Esophagus squamous epithelium (tissue), 4 donors: ENCODE results near the gene CBX6.

Experiments
- POLR2A ChIP-seq, 4 donors: fragments of 450-650 bp; IDR thresholded peaks; one replicate each; pipeline ENCODE4 v1.6.1; 2017; ENCODE audit warnings: antibody characterized with exemption in 4 of 4, mild to moderate bottlenecking in 4 of 4, moderate library complexity in 3 of 4
- TF ChIP-seq, protein P1 (sequence below), 6 experiments: fragments of 450-650 bp in 4 of 6; fragments of 200-600 bp in 2 of 6; sonication (generic) in 2 of 6; IDR thresholded peaks; one replicate each; pipeline ENCODE4 v1.5.1; 2016 to 2019; ENCODE audit warnings: antibody characterized with exemption in 6 of 6, mild to moderate bottlenecking in 4 of 6, moderate library complexity in 4 of 6

GRCh38 chr22:38841635-38842034 is 30.4 kb downstream of the CBX6 start:
- TF ChIP-seq, protein P1, sequence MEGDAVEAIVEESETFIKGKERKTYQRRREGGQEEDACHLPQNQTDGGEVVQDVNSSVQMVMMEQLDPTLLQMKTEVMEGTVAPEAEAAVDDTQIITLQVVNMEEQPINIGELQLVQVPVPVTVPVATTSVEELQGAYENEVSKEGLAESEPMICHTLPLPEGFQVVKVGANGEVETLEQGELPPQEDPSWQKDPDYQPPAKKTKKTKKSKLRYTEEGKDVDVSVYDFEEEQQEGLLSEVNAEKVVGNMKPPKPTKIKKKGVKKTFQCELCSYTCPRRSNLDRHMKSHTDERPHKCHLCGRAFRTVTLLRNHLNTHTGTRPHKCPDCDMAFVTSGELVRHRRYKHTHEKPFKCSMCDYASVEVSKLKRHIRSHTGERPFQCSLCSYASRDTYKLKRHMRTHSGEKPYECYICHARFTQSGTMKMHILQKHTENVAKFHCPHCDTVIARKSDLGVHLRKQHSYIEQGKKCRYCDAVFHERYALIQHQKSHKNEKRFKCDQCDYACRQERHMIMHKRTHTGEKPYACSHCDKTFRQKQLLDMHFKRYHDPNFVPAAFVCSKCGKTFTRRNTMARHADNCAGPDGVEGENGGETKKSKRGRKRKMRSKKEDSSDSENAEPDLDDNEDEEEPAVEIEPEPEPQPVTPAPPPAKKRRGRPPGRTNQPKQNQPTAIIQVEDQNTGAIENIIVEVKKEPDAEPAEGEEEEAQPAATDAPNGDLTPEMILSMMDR (IDR thresholded peaks at IDR 0.05): no peak
- no peak for TF ChIP-seq POLR2A (IDR thresholded peaks at IDR 0.05)
